Astrocyte (in vitro differentiated cells and primary cell): ENCODE measurements around the gene ABTB2.

Source experiments
- CTCF ChIP-seq: IDR thresholded peaks from 2 replicates; pipeline ENCODE4 v1.5.1; 2011; ENCODE audit warnings: low read depth, mild to moderate bottlenecking, inconsistent platforms, low read length, moderate library complexity; ENCODE audit not compliant: insufficient read depth
- EZH2 ChIP-seq: IDR thresholded peaks from 2 replicates; pipeline ENCODE4 v1.6.1; 2012; ENCODE audit warnings: mild to moderate bottlenecking, low read length, inconsistent platforms; ENCODE audit not compliant: insufficient read depth

- no peak for TF ChIP-seq CTCF
- TF ChIP-seq EZH2: no peak
Observed at GRCh38 chr11:34405079-34405858, 47.5 kb upstream of the ABTB2 start.
